ENCODE data around the gene RNF223.

DNA sequence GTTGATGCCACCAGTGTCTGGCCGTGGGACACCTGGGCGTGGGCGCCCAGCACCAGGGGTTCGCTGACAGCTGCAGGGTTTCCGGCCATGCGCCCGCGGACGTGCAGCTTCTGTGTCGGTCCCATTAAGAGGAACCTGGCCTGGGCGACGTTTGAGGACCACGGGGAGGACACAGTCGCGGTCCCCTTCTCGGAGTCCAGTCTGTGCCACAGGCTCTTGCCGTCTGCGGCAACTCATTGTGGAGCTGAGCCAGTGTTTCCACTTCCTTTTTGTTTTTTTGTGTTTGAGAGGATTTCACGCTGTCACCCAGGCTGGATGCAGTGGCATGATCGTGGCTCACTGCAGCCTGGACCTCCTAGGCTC, 43.3 kb upstream of the RNF223 start:
- TF ChIP-seq, protein P1, sequence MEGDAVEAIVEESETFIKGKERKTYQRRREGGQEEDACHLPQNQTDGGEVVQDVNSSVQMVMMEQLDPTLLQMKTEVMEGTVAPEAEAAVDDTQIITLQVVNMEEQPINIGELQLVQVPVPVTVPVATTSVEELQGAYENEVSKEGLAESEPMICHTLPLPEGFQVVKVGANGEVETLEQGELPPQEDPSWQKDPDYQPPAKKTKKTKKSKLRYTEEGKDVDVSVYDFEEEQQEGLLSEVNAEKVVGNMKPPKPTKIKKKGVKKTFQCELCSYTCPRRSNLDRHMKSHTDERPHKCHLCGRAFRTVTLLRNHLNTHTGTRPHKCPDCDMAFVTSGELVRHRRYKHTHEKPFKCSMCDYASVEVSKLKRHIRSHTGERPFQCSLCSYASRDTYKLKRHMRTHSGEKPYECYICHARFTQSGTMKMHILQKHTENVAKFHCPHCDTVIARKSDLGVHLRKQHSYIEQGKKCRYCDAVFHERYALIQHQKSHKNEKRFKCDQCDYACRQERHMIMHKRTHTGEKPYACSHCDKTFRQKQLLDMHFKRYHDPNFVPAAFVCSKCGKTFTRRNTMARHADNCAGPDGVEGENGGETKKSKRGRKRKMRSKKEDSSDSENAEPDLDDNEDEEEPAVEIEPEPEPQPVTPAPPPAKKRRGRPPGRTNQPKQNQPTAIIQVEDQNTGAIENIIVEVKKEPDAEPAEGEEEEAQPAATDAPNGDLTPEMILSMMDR (IDR thresholded peaks at IDR 0.05 in 8 of 11, conservative IDR thresholded peaks at IDR 0.05 in 3 of 11) = no peak
- TF ChIP-seq POLR2A (IDR thresholded peaks at IDR 0.05) = no peak

All from spleen (tissue), 7 donors.